OCI-LY1 (cell line): ENCODE data around the gene GALR3.
A peak's percentile ranks its signal among the peaks of the same experiment; 100 is the strongest.

Experiments used
- H2AFZ ChIP-seq: fragments of 200-600 bp; sonication (generic), shearing (Covaris generic); 2 replicates; pipeline ENCODE4 v1.6.0; 2014; ENCODE audit warnings: antibody characterized with exemption, mild to moderate bottlenecking, low read length
- H3F3A ChIP-seq: fragments of 200-600 bp; sonication (generic), shearing (Covaris generic); 2 replicates; pipeline ENCODE4 v1.6.0; 2014; ENCODE audit warnings: mild to moderate bottlenecking, antibody characterized with exemption, low read length, moderate library complexity; ENCODE audit not compliant: insufficient read depth
- H3K27ac ChIP-seq: fragments of 200-600 bp; sonication (generic); 2 replicates; pipeline ENCODE4 v1.5.1; 2014; ENCODE audit warnings: low read length, mixed run types, mild to moderate bottlenecking, low read depth; ENCODE audit not compliant: poor library complexity, severe bottlenecking
- H3K27me3 ChIP-seq: fragments of 200-600 bp; sonication (generic); 2 replicates; pipeline ENCODE4 v1.6.0; 2014; ENCODE audit warnings: antibody characterized with exemption, mild to moderate bottlenecking, low read length, moderate library complexity; ENCODE audit not compliant: insufficient read depth
- H3K36me3 ChIP-seq: fragments of 200-600 bp; sonication (generic); 2 replicates; pipeline ENCODE4 v1.6.1; 2014; ENCODE audit warnings: mild to moderate bottlenecking, antibody characterized with exemption, low read length, moderate library complexity, mixed read lengths; ENCODE audit not compliant: insufficient read depth
- H3K4me1 ChIP-seq: fragments of 200-600 bp; sonication (generic); 2 replicates; pipeline ENCODE4 v1.5.1; 2014; ENCODE audit warnings: mild to moderate bottlenecking, low read length, moderate library complexity; ENCODE audit not compliant: insufficient read depth, severe bottlenecking
- H3K4me2 ChIP-seq: fragments of 200-600 bp; sonication (generic), shearing (Covaris generic); 2 replicates; pipeline ENCODE4 v1.6.1; 2014; ENCODE audit warnings: low read length
- H3K4me3 ChIP-seq: fragments of 200-600 bp; sonication (generic); 2 replicates; pipeline ENCODE4 v1.5.1; 2014; ENCODE audit warnings: low read length, low read depth, mild to moderate bottlenecking, mixed read lengths; ENCODE audit not compliant: poor library complexity, severe bottlenecking
- H3K79me2 ChIP-seq: fragments of 200-600 bp; shearing (Covaris generic); 2 replicates; pipeline ENCODE4 v1.6.1; 2016; ENCODE audit warnings: mixed run types, low read length, mixed read lengths; ENCODE audit not compliant: insufficient read depth
- H3K9ac ChIP-seq: fragments of 200-600 bp; sonication (generic), shearing (Covaris generic); 2 replicates; pipeline ENCODE4 v1.6.1; 2014; ENCODE audit warnings: mild to moderate bottlenecking, low read length, mixed read lengths
- H3K9me2 ChIP-seq: fragments of 200-600 bp; sonication (generic), shearing (Covaris generic); 2 replicates; pipeline ENCODE4 v1.6.1; 2014; ENCODE audit warnings: low read depth, mild to moderate bottlenecking, low read length, mixed read lengths
- H3K9me3 ChIP-seq: fragments of 200-600 bp; shearing (Covaris generic); 2 replicates; pipeline ENCODE4 v1.6.1; 2014; ENCODE audit warnings: low read length, mixed read lengths
- H4K20me1 ChIP-seq: fragments of 200-600 bp; sonication (generic), shearing (Covaris generic); 2 replicates; pipeline ENCODE4 v1.6.0; 2016; ENCODE audit warnings: mild to moderate bottlenecking, low read length; ENCODE audit not compliant: insufficient read depth
- CTCF ChIP-seq: fragments of 200-600 bp; sonication (generic), shearing (Covaris generic); IDR thresholded peaks from 2 replicates; pipeline ENCODE4 v1.5.1; 2017; ENCODE audit warnings: mild to moderate bottlenecking, antibody characterized with exemption, low read length, moderate library complexity, mixed read lengths
- EZH2 ChIP-seq: fragments of 200-600 bp; sonication (generic), shearing (Covaris generic); IDR thresholded peaks from 2 replicates; pipeline ENCODE4 v1.8.0; 2017; ENCODE audit warnings: borderline replicate concordance, mixed run types, mild to moderate bottlenecking, antibody characterized with exemption, low read length, moderate library complexity, mixed read lengths

The GALR3 gene

GRCh38 chr22:37820350-37820749, 2.8 kb upstream of the GALR3 start:
- H3K27ac ChIP-seq, result no peak overlapping the region
- H3F3A ChIP-seq, result no peaks in the 10 kb centered on the region
- no peaks in the 10 kb centered on the region for H3K79me2 ChIP-seq
- no peaks in the 10 kb centered on the region for H4K20me1 ChIP-seq
- peaks cover 21% of the 10 kb centered on the region for H3K4me1 ChIP-seq
- H3K9ac ChIP-seq, result no peak overlapping the region
- no peaks in the 10 kb centered on the region for H3K9me3 ChIP-seq
- 0 out of 2 replicates have a peak, but pooled peaks cover 3% of the 10 kb centered on the region for H3K36me3 ChIP-seq
- no peaks in the 10 kb centered on the region for H3K9me2 ChIP-seq
- H3K4me2 ChIP-seq, result no peak overlapping the region
- H3K27me3 ChIP-seq, result no peaks in the 10 kb centered on the region; the same call in 1 of the 2 replicates
- H2AFZ ChIP-seq, result no peak overlapping the region
- no peak overlapping the region for H3K4me3 ChIP-seq
- TF ChIP-seq CTCF, result no peak
- no peak for TF ChIP-seq EZH2

- Histone ChIP-seq H3K4me2 (no peak overlapping the region), H3K4me1 (peaks cover 21% of the 10 kb centered on the region), H3K36me3 (0 out of 2 replicates have a peak, but pooled peaks cover 1% of the 10 kb centered on the region), H2AFZ (no peak overlapping the region), H4K20me1 (no peaks in the 10 kb centered on the region), H3K4me3 (no peak overlapping the region), H3K27ac (no peak overlapping the region), H3K9me3 (no peaks in the 10 kb centered on the region), H3K9ac (no peak overlapping the region), H3K9me2 (no peaks in the 10 kb centered on the region), H3F3A (no peaks in the 10 kb centered on the region), H3K79me2 (no peaks in the 10 kb centered on the region), H3K27me3 (no peaks in the 10 kb centered on the region; the same call in 1 of the 2 replicates)
- no peak for TF ChIP-seq CTCF
- TF ChIP-seq EZH2, result no peak
These were observed 926 bp upstream of the GALR3 start for GRCh38 chr22:37822079-37822833.

- H3K4me1 ChIP-seq, result no peaks in the 10 kb centered on the region
- peaks cover 10% of the 10 kb centered on the region for H3K36me3 ChIP-seq
- no peaks in the 10 kb centered on the region; the same call in 1 of the 2 replicates for H3K27me3 ChIP-seq
- H2AFZ ChIP-seq, result no peak overlapping the region
- no peaks in the 10 kb centered on the region for H3F3A ChIP-seq
- peak overlapping the region; percentile 32; the same call in 1 of the 2 replicates for H3K4me2 ChIP-seq
- no peaks in the 10 kb centered on the region for H3K79me2 ChIP-seq
- no peaks in the 10 kb centered on the region for H4K20me1 ChIP-seq
- no peak overlapping the region for H3K9ac ChIP-seq
- no peak for TF ChIP-seq EZH2
- TF ChIP-seq CTCF, result no peak
- no peaks in the 10 kb centered on the region for H3K9me2 ChIP-seq
- H3K4me3 ChIP-seq, result no peak overlapping the region
- no peaks in the 10 kb centered on the region for H3K9me3 ChIP-seq
- H3K27ac ChIP-seq, result no peak overlapping the region
These were observed 1.8 kb downstream of the GALR3 start for GRCh38 chr22:37824674-37825641.
